Spleen (tissue), 13 donors: Measurements from ENCODE around the gene FOXI1. TPM values are rescaled to one million over a fixed set of nuclear protein-coding genes. Genes with fewer than 3 reads are reported as not detected.
A peak's percentile ranks its signal among the peaks of the same experiment; 100 is the strongest.

Experiments used
- DNase-seq: peaks from one replicate; pipeline ENCODE4 v3.0.0-alpha.2; 2020
- H3K27ac ChIP-seq, 8 donors: fragments of 200-600 bp; sonication (generic) in 7 of 8; 1 replicate in 4 of 8; 2 replicates in 4 of 8; pipeline versions ENCODE4 v1.5.0 to v1.8.0; 2016 to 2021; ENCODE audit warnings: inconsistent platforms in 4 of 8, mild to moderate bottlenecking in 4 of 8, moderate library complexity in 1 of 8
- H3K27me3 ChIP-seq, 7 donors: fragments of 200-600 bp; sonication (generic) in 6 of 7; replicated peaks in 1 of 7; 1 replicate in 4 of 7; 2 replicates in 3 of 7; pipeline versions ENCODE4 v1.5.0 to v1.8.0; 2016 to 2021; ENCODE audit warnings: inconsistent platforms in 3 of 7, mild to moderate bottlenecking in 1 of 7
- H3K36me3 ChIP-seq, 6 donors: fragments of 200-600 bp; sonication (generic) in 5 of 6; 1 replicate in 4 of 6; 2 replicates in 2 of 6; pipeline versions ENCODE4 v1.5.0 to v1.8.0; 2016 to 2021; ENCODE audit warnings: inconsistent platforms in 2 of 6
- H3K4me1 ChIP-seq, 6 donors: fragments of 200-600 bp; sonication (generic) in 5 of 6; 1 replicate in 3 of 6; 2 replicates in 3 of 6; pipeline versions ENCODE4 v1.5.0 to v1.8.0; 2016 to 2021; ENCODE audit warnings: inconsistent platforms in 3 of 6
- H3K4me3 ChIP-seq, 8 donors: fragments of 200-600 bp; sonication (generic) in 7 of 8; 1 replicate in 4 of 8; 2 replicates in 4 of 8; pipeline versions ENCODE4 v1.5.0 to v1.8.0; 2016 to 2021; ENCODE audit warnings: inconsistent platforms in 4 of 8, mild to moderate bottlenecking in 4 of 8, moderate library complexity in 2 of 8
- H3K9me3 ChIP-seq, 8 donors: fragments of 200-600 bp; sonication (generic) in 7 of 8; 1 replicate in 4 of 8; 2 replicates in 4 of 8; pipeline versions ENCODE4 v1.5.0 to v1.8.0; 2016 to 2021; ENCODE audit warnings: inconsistent platforms in 4 of 8
- CTCF ChIP-seq, 11 experiments: fragments of 200-600 bp in 7 of 11; fragments of 450-650 bp in 4 of 11; sonication (generic) in 4 of 11; IDR thresholded peaks in 8 of 11; conservative IDR thresholded peaks in 3 of 11; 1 replicate in 7 of 11; 2 replicates in 4 of 11; pipeline versions ENCODE4 v1.4.0 to v1.8.0; 2016 to 2021; ENCODE audit warnings: antibody characterized with exemption in 11 of 11, inconsistent platforms in 4 of 11, mild to moderate bottlenecking in 1 of 11
- POLR2A ChIP-seq, 3 donors: fragments of 450-650 bp; IDR thresholded peaks; one replicate each; pipeline ENCODE4 v1.5.1; 2017; ENCODE audit warnings: antibody characterized with exemption in 3 of 3, mild to moderate bottlenecking in 1 of 3
- POLR2AphosphoS5 ChIP-seq, 3 donors: sonication (generic); formaldehyde crosslinking; IDR thresholded peaks; one replicate each; pipeline ENCODE4 v1.5.1; 2017; ENCODE audit warnings: antibody characterized with exemption in 3 of 3
- WGBS, 5 donors: extraction: QIAGEN DNeasy Blood & Tissue Kit in 3 of 5; methylation state at CpG; one replicate each; pipeline versions ENCODE4 v1.1.5 to v1.1.7; 2013 to 2018; 5-methylcytosine and 5-hydroxymethylcytosine counted together
- intact Hi-C: fragments of 100-400 bp; cut with DNase I; formaldehyde crosslinking; loops from one replicate; pipeline ENCODE4 v1.15.0; 2023; ENCODE audit warnings: low total_unique reads
- long read RNA-seq, 2 donors: transcript quantifications; one replicate each; lab custom pipeline, GENCODE V29; 2026
- polyA plus RNA-seq, 3 donors: library from polyadenylated mRNA; stranded (reverse); fragments of 200-250 nt; gene quantifications; one replicate each; pipeline ENCODE4 v1.2.1, GENCODE V29; 2013
- total RNA-seq, 7 donors: library from RNA; depleted of rRNA in 3 of 7; stranded (reverse); fragments of >200 nt in 3 of 7; fragmentation: NEBNext Ultra II Directional in 4 of 7; extraction: Animal tissue kit (Norgen Biotek cat#: 25700) in 4 of 7; gene quantifications; one replicate each; pipeline versions ENCODE4 v1.1.0 to v1.2.1, GENCODE V29; 2016 to 2021
- donor health status: healthy with polysubstance abuse.
- donor health status: DM: no; HTN: no; CAD: no; lungs with moderate emphysema.
- donor health status: DM: no; HTN: no; CAD: no.
- donor health status: Bipolar disorder and iron deficiency.
- donor health status: healthy.
- donor health status: DM: no; HTN: no; CAD: no.
- donor health status: DM: yes; HTN: yes; CAD: no.

The FOXI1 gene
- not detected for total RNA-seq
- not detected for polyA plus RNA-seq
- long read RNA-seq, donor 1: 0 reads
- long read RNA-seq, donor 2: 0 reads

- Histone ChIP-seq H3K4me1 (no peaks in the 10 kb centered on the region), H3K36me3 (no peaks in the 10 kb centered on the region), H3K4me3 (no peak within 1 kb of the TSS), H3K27me3 (peaks cover 0 to 13% (median 0%) of the 10 kb centered on the region in 7 donors), H3K27ac (no peak within 1 kb of the TSS), H3K9me3 (no peaks in the 10 kb centered on the region)
- intact Hi-C loops: no loop called here
- no peak for TF ChIP-seq POLR2A (IDR thresholded peaks at IDR 0.05)
- 53 to 84% (median 71%) methylated on average over 23 to 53 of the region's 53 CpGs for WGBS, 5 donors
- DNase-seq: no peak
Observed at GRCh38 chr5:170105642-170106611, at the start of gene FOXI1. Gene FOXI1 (plus strand): TSS chr5:170105897. CDS start chr5:170105958, 61 bp downstream.

GRCh38 chr5:170056561-170057267, 49.0 kb upstream of the FOXI1 start:
- Histone ChIP-seq H3K27me3 (no peaks in the 10 kb centered on the region), H3K9me3 (peaks cover 0 to 9% (median 0%) of the 10 kb centered on the region in 8 donors), H3K4me1 (no peaks in the 10 kb centered on the region), H3K4me3 (no peak overlapping the region), H3K27ac (no peak overlapping the region), H3K36me3 (peaks cover 0 to 100% (median 70%) of the 10 kb centered on the region in 6 donors)
- no peak for TF ChIP-seq CTCF (IDR thresholded peaks at IDR 0.05 in 8 of 11, conservative IDR thresholded peaks at IDR 0.05 in 3 of 11)
- TF ChIP-seq POLR2AphosphoS5 (IDR thresholded peaks at IDR 0.05): no peak
- TF ChIP-seq POLR2A (IDR thresholded peaks at IDR 0.05): no peak
- WGBS, 5 donors: 91 to 97% (median 97%) methylated on average over 11 of the region's 11 CpGs
- DNase-seq: no peak
- intact Hi-C loops: no loop called here

- Histone ChIP-seq H3K36me3 (peaks cover 0 to 100% (median 66%) of the 10 kb centered on the region in 6 donors), H3K27me3 (no peaks in the 10 kb centered on the region), H3K9me3 (peaks cover 0 to 9% (median 0%) of the 10 kb centered on the region in 8 donors), H3K4me3 (no peak overlapping the region), H3K4me1 (no peaks in the 10 kb centered on the region), H3K27ac (no peak overlapping the region)
- intact Hi-C loops: no loop called here
- TF ChIP-seq CTCF (IDR thresholded peaks at IDR 0.05 in 8 of 11, conservative IDR thresholded peaks at IDR 0.05 in 3 of 11) (no peak), POLR2AphosphoS5 (IDR thresholded peaks at IDR 0.05) (peak in 1 of 3 donors; percentile 32)
- DNase-seq: no peak
- 95 to 99% (median 96%) methylated on average over 11 of the region's 11 CpGs for WGBS, 5 donors
Observed at GRCh38 chr5:170057311-170057710, 48.4 kb upstream of the FOXI1 start.

GRCh38 chr5:170059221-170059620, 46.5 kb upstream of the FOXI1 start:
- H3K4me1 ChIP-seq: no peaks in the 10 kb centered on the region
- no peak overlapping the region for H3K4me3 ChIP-seq
- peaks cover 0 to 100% (median 55%) of the 10 kb centered on the region in 6 donors for H3K36me3 ChIP-seq
- H3K27ac ChIP-seq: no peak overlapping the region
- intact Hi-C loops: no loop called here
- H3K9me3 ChIP-seq: peaks cover 0 to 9% (median 0%) of the 10 kb centered on the region in 8 donors
- TF ChIP-seq POLR2A (IDR thresholded peaks at IDR 0.05) (no peak), POLR2AphosphoS5 (IDR thresholded peaks at IDR 0.05) (no peak), CTCF (IDR thresholded peaks at IDR 0.05 in 8 of 11, conservative IDR thresholded peaks at IDR 0.05 in 3 of 11) (no peak)
- no peak for DNase-seq
- 46 to 100% (median 100%) methylated on average over 1 of the region's 1 CpG for WGBS, 5 donors
- no peaks in the 10 kb centered on the region for H3K27me3 ChIP-seq
